B cell (primary cell): ENCODE data around the gene SLC28A3. TPM values are rescaled to one million over a fixed set of nuclear protein-coding genes. Genes with fewer than 3 reads are reported as not detected.

Experiments used
- ATAC-seq: fragments of 200-7000 bp; cut with Tn5 transposase; one replicate; pipeline ENCODE4 v1.10.0; 2021; ENCODE audit warnings: low read depth, mild to moderate bottlenecking, moderate number of reproducible peaks, moderate library complexity
- CTCF ChIA-PET: fragments of 350-600 bp; sonication (Branson Sonifier 250); formaldehyde crosslinking; loops from one replicate; lab custom pipeline; 2021; ENCODE audit warnings: antibody characterized with exemption, inconsistent platforms; lab: Charles Lee
- POLR2A ChIA-PET: fragments of 350-600 bp; sonication (Branson Sonifier 250); formaldehyde crosslinking; loops from one replicate; lab custom pipeline; 2021; ENCODE audit warnings: antibody characterized with exemption; lab: Charles Lee
- DNase-seq: peaks from one replicate; pipeline ENCODE4 v3.0.0; 2013
- H2AFZ ChIP-seq: 2 replicates; pipeline ENCODE4 v1.6.1; 2012; ENCODE audit warnings: mild to moderate bottlenecking, low read depth, low read length; ENCODE audit not compliant: insufficient read depth, poor library complexity, severe bottlenecking
- H3K27ac ChIP-seq, 2 donors: 1 replicate in 1 of 2; 2 replicates in 1 of 2; pipeline ENCODE4 v1.5.1; 2012 to 2013; ENCODE audit warnings: low read length in 2 of 2, mild to moderate bottlenecking in 2 of 2, moderate library complexity in 1 of 2
- H3K27me3 ChIP-seq, 4 experiments: fragments of 200-600 bp in 1 of 4; sonication (generic) in 1 of 4; replicated peaks in 1 of 4; 1 replicate in 2 of 4; 2 replicates in 2 of 4; pipeline versions ENCODE4 v1.6.1 to v1.7.0; 2013 to 2016; ENCODE audit warnings: low read length in 3 of 4, mild to moderate bottlenecking in 2 of 4, mixed read lengths in 1 of 4, moderate library complexity in 1 of 4; ENCODE audit not compliant: insufficient read depth in 4 of 4, control insufficient read depth in 3 of 4; ENCODE audit errors: control extremely low read depth in 1 of 4
- H3K36me3 ChIP-seq, 2 experiments: replicated peaks in 1 of 2; 1 replicate in 1 of 2; 2 replicates in 1 of 2; pipeline versions ENCODE4 v1.6.1 to v1.7.1; 2013; ENCODE audit warnings: low read length in 1 of 2; ENCODE audit not compliant: insufficient read depth in 2 of 2, control insufficient read depth in 1 of 2; ENCODE audit errors: control extremely low read depth in 1 of 2, extremely low read depth in 1 of 2
- H3K4me1 ChIP-seq, 2 donors: fragments of 200-600 bp in 1 of 2; sonication (generic) in 1 of 2; 1 replicate in 1 of 2; 2 replicates in 1 of 2; pipeline versions ENCODE4 v1.5.1 to v1.6.1; 2013 to 2017; ENCODE audit warnings: low read length in 2 of 2; ENCODE audit not compliant: control insufficient read depth in 2 of 2, insufficient read depth in 2 of 2
- H3K4me2 ChIP-seq: replicated peaks from 2 replicates; pipeline ENCODE3; 2012; ENCODE audit warnings: mild to moderate bottlenecking, low read depth, low read length; ENCODE audit not compliant: poor library complexity, severe bottlenecking
- H3K4me3 ChIP-seq, 5 experiments: fragments of 200-600 bp in 1 of 5; sonication (generic) in 1 of 5; 1 replicate in 3 of 5; 2 replicates in 2 of 5; pipeline versions ENCODE4 v1.5.1 to v1.7.0; 2011 to 2016; ENCODE audit warnings: low read length in 4 of 5, mild to moderate bottlenecking in 4 of 5, low read depth in 2 of 5, control low read depth in 1 of 5, moderate library complexity in 1 of 5; ENCODE audit not compliant: insufficient read depth in 1 of 5; ENCODE audit errors: control extremely low read depth in 1 of 5, extremely low read depth in 1 of 5
- H3K79me2 ChIP-seq: fragments of 200-600 bp; sonication (generic); one replicate; pipeline ENCODE4 v1.6.0; 2016; ENCODE audit warnings: low read length; ENCODE audit not compliant: control insufficient read depth, insufficient read depth
- H3K9ac ChIP-seq: fragments of 200-600 bp; sonication (generic); 2 replicates; pipeline ENCODE4 v1.6.1; 2017; ENCODE audit warnings: mild to moderate bottlenecking, low read length, moderate library complexity
- H3K9me3 ChIP-seq, 3 donors: one replicate each; pipeline versions ENCODE4 v1.6.1 to v1.7.1; 2013; ENCODE audit warnings: low read length in 2 of 3; ENCODE audit not compliant: control insufficient read depth in 2 of 3, insufficient read depth in 1 of 3; ENCODE audit errors: control extremely low read depth in 1 of 3
- H4K20me1 ChIP-seq: 2 replicates; pipeline ENCODE4 v1.6.0; 2012; ENCODE audit warnings: mild to moderate bottlenecking, low read length; ENCODE audit not compliant: insufficient read depth, control insufficient read depth, poor library complexity, severe bottlenecking
- H3K27ac Mint-ChIP-seq: one replicate; pipeline ENCODE4 v1.8.0; 2021; ENCODE audit warnings: mixed read lengths
- H3K27me3 Mint-ChIP-seq: one replicate; pipeline ENCODE4 v1.8.0; 2021; ENCODE audit warnings: mixed read lengths
- H3K4me1 Mint-ChIP-seq: one replicate; pipeline ENCODE4 v1.8.0; 2021; ENCODE audit warnings: mixed read lengths
- H3K4me3 Mint-ChIP-seq: one replicate; pipeline ENCODE4 v1.8.0; 2021; ENCODE audit warnings: mixed read lengths
- H3K9me3 Mint-ChIP-seq: one replicate; pipeline ENCODE4 v1.8.0; 2022; ENCODE audit warnings: mixed read lengths; ENCODE audit not compliant: insufficient read depth
- CTCF ChIP-seq: fragments of 200-600 bp; IDR thresholded peaks from one replicate; pipeline ENCODE4 v1.8.0; 2022; ENCODE audit warnings: antibody characterized with exemption, mild to moderate bottlenecking
- EZH2 ChIP-seq: IDR thresholded peaks from 2 replicates; pipeline ENCODE4 v1.6.1; 2012; ENCODE audit warnings: borderline replicate concordance, low read depth, mild to moderate bottlenecking, moderate library complexity, low read length; ENCODE audit not compliant: insufficient read depth, poor library complexity, severe bottlenecking
- WGBS: methylation state at CpG from one replicate; pipeline ENCODE4 v1.1.5; 2013; ENCODE audit warnings: missing lambda C conversion rate; ENCODE audit not compliant: insufficient coverage; 5-methylcytosine and 5-hydroxymethylcytosine counted together
- intact Hi-C: fragments of 100-400 bp; cut with micrococcal nuclease; formaldehyde crosslinking; loops from one replicate; pipeline ENCODE4 v1.10.0; 2022
- polyA plus RNA-seq: library from polyadenylated mRNA; depleted of rRNA; stranded (reverse); fragments of >200 nt; gene quantifications from 2 replicates; pipeline ENCODE4 v1.2.3, GENCODE V29; 2012
- total RNA-seq, 2 donors: library from RNA; stranded (reverse); fragments of 120-200 nt in 1 of 2; gene quantifications; 1 replicate in 1 of 2; 2 replicates in 1 of 2; pipeline versions ENCODE4 v1.2.3 to v1.2.4, GENCODE V29; 2013 to 2022

SLC28A3 gene
- total and polyA plus RNA-seq, 2 donors (not counting 1 experiment from before 2014, with no cell fraction given) = not detected

- H3K27ac ChIP-seq = no peak overlapping the region
- TF ChIP-seq CTCF (no peak), EZH2 (no peak)
- no peaks in the 10 kb centered on the region for H3K9me3 Mint-ChIP-seq
- no peaks in the 10 kb centered on the region for H4K20me1 ChIP-seq
- DNase-seq (no peak), ATAC-seq (no peak)
- H3K4me3 Mint-ChIP-seq = no peak overlapping the region
- no peak overlapping the region for H3K27ac Mint-ChIP-seq
- no CpG with 5 or more reads among the region's 4 CpGs for whole genome bisulfite sequencing
- peaks cover 35% of the 10 kb centered on the region for H3K4me1 Mint-ChIP-seq
- no peak overlapping the region for H3K4me2 ChIP-seq
- H3K9me3 ChIP-seq = no peaks in the 10 kb centered on the region
- H2AFZ ChIP-seq = no peak overlapping the region
- no peaks in the 10 kb centered on the region for H3K36me3 ChIP-seq
- H3K4me1 ChIP-seq = peaks cover 36 to 40% of the 10 kb centered on the region in 2 donors
- H3K27me3 ChIP-seq = no peaks in the 10 kb centered on the region
- CTCF ChIA-PET = interaction anchor here (1.1 to 1.7 kb wide), 3 partner anchors 18 to 360 kb away, joined by 5 to 6 read pairs (median 6); no protein-coding TSS in a partner anchor
- no peak overlapping the region for H3K9ac ChIP-seq
- no peaks in the 10 kb centered on the region for H3K27me3 Mint-ChIP-seq
- H3K79me2 ChIP-seq = no peaks in the 10 kb centered on the region
- POLR2A ChIA-PET = no interaction called here
- no peak overlapping the region for H3K4me3 ChIP-seq
- intact Hi-C loops = no loop called here
These were observed 43.3 kb downstream of the SLC28A3 start for GRCh38 chr9:84297162-84297821.

- Histone ChIP-seq H3K36me3 (no peaks in the 10 kb centered on the region), H3K4me2 (peak overlapping the region; percentile 34), H3K4me1 (peaks cover 43% of the 10 kb centered on the region in 2 donors), H4K20me1 (no peaks in the 10 kb centered on the region), H3K79me2 (no peaks in the 10 kb centered on the region), H3K9ac (peak overlapping the region; percentile 34), H2AFZ (peak overlapping the region; percentile 61), H3K4me3 (no peak overlapping the region), H3K9me3 (no peaks in the 10 kb centered on the region), H3K27me3 (no peaks in the 10 kb centered on the region), H3K27ac (peak overlapping the region in 1 of 2 donors; percentile 58)
- POLR2A ChIA-PET = no interaction called here
- intact Hi-C loops = no loop called here
- TF ChIP-seq EZH2 (no peak), CTCF (no peak)
- CTCF ChIA-PET = interaction anchor here (0.5 to 1.7 kb wide), 4 partner anchors 19 to 359 kb away, joined by 3 to 6 read pairs (median 6); no protein-coding TSS in a partner anchor
- Mint-ChIP-seq H3K4me1 (peaks cover 40% of the 10 kb centered on the region), H3K4me3 (no peak overlapping the region), H3K9me3 (no peaks in the 10 kb centered on the region), H3K27ac (peak overlapping the region; percentile 59), H3K27me3 (no peaks in the 10 kb centered on the region)
- WGBS = 72% methylated on average over 3 of the region's 7 CpGs
- peak; percentile 30 for DNase-seq
- peak; percentile 24 for ATAC-seq
These were observed 44.3 kb downstream of the SLC28A3 start for GRCh38 chr9:84296146-84296843.
